ACHN (cell line): Measurements from ENCODE around the gene OFD1.

Experiments used
- DNase-seq: peaks from one replicate; pipeline ENCODE4 v3.0.0-alpha.2; 2015
- in situ Hi-C: cut with HindIII; loops from 2 replicates; pipeline ENCODE4 v1.10.0; 2017; ENCODE audit warnings: low sequenced_read_pairs, low pct_ligation_motif_present, low pct_unique_long_range_greater_than_20kb

The OFD1 gene

GRCh38 chrX:13734278-13735172 is at the start of gene OFD1, which contains the start of gene TRAPPC2:
Gene OFD1 (plus strand): TSS chrX:13734748. CDS start chrX:13735072, 324 bp downstream.
Gene TRAPPC2 (minus strand): TSS chrX:13734620. CDS start chrX:13719963, 14,657 bp downstream.
- peak; percentile 88 for DNase-seq
- in situ Hi-C loops, result no loop called here

GRCh38 chrX:13685126-13685763 is 49.3 kb upstream of the OFD1 start:
- DNase-seq, result peak; percentile 21
- in situ Hi-C loops, result no loop called here

GRCh38 chrX:13687203-13687602 is 47.3 kb upstream of the OFD1 start:
- DNase-seq, result no peak
- in situ Hi-C loops, result no loop called here

- no peak for DNase-seq
- in situ Hi-C loops, result no loop called here
Measured at GRCh38 chrX:13688384-13688957, 46.1 kb upstream of the OFD1 start.

- in situ Hi-C loops, result no loop called here
- DNase-seq, result peak; percentile 72
Measured at GRCh38 chrX:13688958-13689740, 45.4 kb upstream of the OFD1 start, which contains the start of gene RAB9A. Gene RAB9A (plus strand): TSS chrX:13689128. CDS start chrX:13708747, 19,619 bp downstream.

- no peak for DNase-seq
- in situ Hi-C loops, result no loop called here
Measured at GRCh38 chrX:13689741-13690211, 44.8 kb upstream of the OFD1 start.

- no peak for DNase-seq
- in situ Hi-C loops, result no loop called here
Measured at GRCh38 chrX:13690836-13691235, 43.7 kb upstream of the OFD1 start.

GRCh38 chrX:13691841-13692371 is 42.6 kb upstream of the OFD1 start:
- in situ Hi-C loops, result no loop called here
- peak; percentile 53 for DNase-seq

- in situ Hi-C loops, result no loop called here
- peak; percentile 53 for DNase-seq
Measured at GRCh38 chrX:13692771-13693231, 41.7 kb upstream of the OFD1 start.

- peak; percentile 5 for DNase-seq
- in situ Hi-C loops, result no loop called here
Measured at GRCh38 chrX:13693341-13693961, 41.1 kb upstream of the OFD1 start.

GRCh38 chrX:13694359-13694758 is 40.2 kb upstream of the OFD1 start:
- DNase-seq, result no peak
- in situ Hi-C loops, result no loop called here

GRCh38 chrX:13694983-13695382 is 39.6 kb upstream of the OFD1 start:
- in situ Hi-C loops, result no loop called here
- DNase-seq, result no peak

- DNase-seq, result no peak
- in situ Hi-C loops, result no loop called here
Measured at GRCh38 chrX:13695601-13696115, 38.9 kb upstream of the OFD1 start.

GRCh38 chrX:13697455-13697854 is 37.1 kb upstream of the OFD1 start:
- in situ Hi-C loops, result no loop called here
- DNase-seq, result no peak

GRCh38 chrX:13697976-13698375 is 36.6 kb upstream of the OFD1 start:
- in situ Hi-C loops, result no loop called here
- DNase-seq, result no peak

- DNase-seq, result no peak
- in situ Hi-C loops, result no loop called here
Measured at GRCh38 chrX:13698432-13698831, 36.1 kb upstream of the OFD1 start.

- no peak for DNase-seq
- in situ Hi-C loops, result no loop called here
Measured at GRCh38 chrX:13699183-13699826, 35.2 kb upstream of the OFD1 start.
